CD4-positive, alpha-beta T cell treated with Interleukin-4 for 4 hours (primary cell): ENCODE results near the gene SP100.
"Not testable (repeated sequence)": the region's sequence is repeated elsewhere in the genome, so short reads cannot be mapped to it uniquely, and the experiment has no call there.

ENCODE experiments used
- DNase-seq: peaks from one replicate; pipeline ENCODE4 v3.0.0-alpha.2; 2020

Gene SP100

GRCh38 chr2:230471074-230471473 lies 55.1 kb downstream of the SP100 start:
- DNase-seq: no peak

GRCh38 chr2:230472621-230473018 lies 56.6 kb downstream of the SP100 start:
- peak; percentile 37 for DNase-seq

DNA sequence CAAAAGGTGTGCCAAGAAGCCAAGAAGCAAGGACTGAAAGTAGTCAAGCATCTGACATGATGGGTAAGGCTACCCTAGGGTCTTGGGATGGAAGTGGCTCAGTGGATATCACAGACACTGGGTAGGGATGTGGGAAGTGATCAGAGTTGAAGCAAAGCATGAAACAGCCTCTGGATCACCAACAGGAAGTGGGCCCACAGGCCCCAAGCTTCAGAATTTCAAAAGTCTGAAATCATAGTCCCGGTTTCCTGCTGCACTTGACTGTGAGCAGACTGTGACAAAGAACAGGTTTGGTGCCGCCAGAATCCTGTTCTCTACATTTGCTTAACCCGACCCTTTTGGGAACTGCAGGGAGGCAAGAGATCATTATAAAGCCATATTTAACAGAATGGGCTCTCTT lies 57.4 kb downstream of the SP100 start:
- peak; percentile 7 for DNase-seq

DNA sequence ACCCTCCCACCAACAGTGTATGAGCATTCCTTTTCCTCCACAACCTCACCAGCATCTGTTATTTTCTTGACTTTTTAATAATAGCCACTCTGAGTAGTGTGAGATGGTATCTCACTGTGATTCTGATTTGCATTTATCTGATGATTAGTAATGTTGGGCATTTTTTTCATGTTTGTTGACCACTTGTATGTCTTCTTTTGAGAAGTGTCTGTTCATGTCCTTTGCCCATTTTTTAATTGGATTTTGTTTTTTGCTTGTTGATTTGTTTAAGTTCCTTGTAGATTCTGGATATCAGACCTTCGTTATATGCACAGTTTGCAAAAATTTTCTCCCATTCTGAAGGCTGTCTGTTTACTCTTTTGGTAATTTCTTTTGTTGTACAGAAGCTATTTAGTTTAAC lies 59.1 kb downstream of the SP100 start:
- no peak for DNase-seq

DNA sequence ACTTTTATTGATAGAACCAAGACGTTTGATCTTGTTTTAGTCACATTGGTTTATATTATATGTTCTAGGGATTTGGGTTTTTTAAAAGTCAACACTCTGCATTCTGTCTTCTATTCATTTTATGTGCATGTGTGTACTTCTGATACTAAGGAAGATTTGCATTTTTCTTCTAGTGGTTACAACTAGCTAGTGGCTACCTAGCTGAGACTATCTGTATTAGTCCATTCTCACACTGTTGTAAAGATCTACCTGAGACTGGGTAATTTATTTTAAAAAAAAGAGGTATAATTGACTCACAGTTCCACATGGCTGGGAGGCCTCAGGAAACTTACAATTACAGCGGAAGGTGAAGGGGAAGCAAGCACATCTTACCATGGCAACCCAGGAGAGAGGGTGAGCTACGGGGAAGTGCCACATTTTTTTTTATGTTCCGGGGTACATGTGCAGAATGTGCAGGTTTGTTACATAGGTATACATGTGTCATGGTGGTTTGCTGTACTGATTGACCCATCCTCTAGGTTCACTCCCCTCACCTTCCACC lies 69.9 kb downstream of the SP100 start:
- no peak for DNase-seq

- DNase-seq: not testable (repeated sequence)
These were observed 75.2 kb downstream of the SP100 start for GRCh38 chr2:230491219-230491618.

DNA sequence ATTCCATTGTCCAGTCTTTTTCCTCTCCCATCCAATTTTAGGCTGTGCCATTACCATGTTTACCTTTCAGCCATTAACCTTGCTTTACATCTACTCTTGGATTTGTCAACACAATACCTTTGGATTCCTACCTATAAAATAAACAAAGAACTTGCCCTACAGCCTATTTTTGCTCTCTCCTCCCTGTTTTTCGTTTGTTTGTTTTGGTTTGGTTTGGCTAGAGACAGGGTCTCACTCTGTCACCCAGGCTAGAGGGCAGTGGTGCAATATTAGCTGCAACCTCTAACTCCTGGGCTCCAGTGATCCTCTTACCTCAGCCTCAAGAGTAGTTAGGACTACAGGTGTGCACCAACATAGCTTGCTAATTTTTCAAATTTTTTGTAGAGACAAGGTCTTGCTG lies 76.1 kb downstream of the SP100 start:
- no peak for DNase-seq

GRCh38 chr2:230494980-230495379 lies 79.0 kb downstream of the SP100 start:
- no peak for DNase-seq

- peak; percentile 19 for DNase-seq
These were observed 80.9 kb downstream of the SP100 start for GRCh38 chr2:230496891-230497290.

- no peak for DNase-seq
These were observed 82.6 kb downstream of the SP100 start for GRCh38 chr2:230498506-230499107.

DNA sequence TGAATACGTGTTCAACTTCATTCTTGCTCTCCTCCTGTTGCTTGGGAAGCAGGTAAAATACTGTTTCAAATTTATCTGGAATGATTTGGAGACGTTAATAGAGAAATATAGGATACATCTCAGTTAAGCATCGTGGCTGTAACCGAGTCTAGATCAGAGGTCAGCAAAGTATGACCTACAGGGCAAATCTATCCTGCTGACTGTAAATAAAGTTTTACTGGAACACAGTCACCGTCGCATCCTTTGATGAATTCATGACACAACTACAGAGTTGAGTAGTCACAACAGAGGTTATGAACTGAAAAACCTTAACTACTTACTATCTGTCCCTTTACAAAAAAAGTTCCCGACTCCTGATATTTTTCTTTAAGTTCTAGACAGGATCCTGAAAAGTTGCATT lies 86.6 kb downstream of the SP100 start:
- DNase-seq: no peak

DNA sequence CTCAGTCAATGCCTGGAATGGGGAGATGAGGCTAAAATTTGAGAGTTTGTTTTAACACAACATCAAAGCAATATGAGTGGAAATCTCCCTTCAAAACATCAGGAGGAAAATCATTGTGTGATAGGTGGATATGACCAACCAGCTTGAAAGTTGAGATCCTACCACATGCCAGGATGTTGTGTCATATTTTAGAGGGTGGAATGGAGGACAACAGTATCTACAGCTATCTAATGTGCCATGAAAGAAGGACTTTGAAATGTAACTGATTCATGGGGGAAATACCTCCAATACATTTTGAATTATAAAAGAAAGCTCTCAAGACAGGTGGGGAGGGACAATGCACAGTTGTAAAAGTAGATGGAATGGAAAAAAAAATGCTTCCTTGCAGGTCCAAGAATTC lies 87.8 kb downstream of the SP100 start:
- DNase-seq: no peak

DNA sequence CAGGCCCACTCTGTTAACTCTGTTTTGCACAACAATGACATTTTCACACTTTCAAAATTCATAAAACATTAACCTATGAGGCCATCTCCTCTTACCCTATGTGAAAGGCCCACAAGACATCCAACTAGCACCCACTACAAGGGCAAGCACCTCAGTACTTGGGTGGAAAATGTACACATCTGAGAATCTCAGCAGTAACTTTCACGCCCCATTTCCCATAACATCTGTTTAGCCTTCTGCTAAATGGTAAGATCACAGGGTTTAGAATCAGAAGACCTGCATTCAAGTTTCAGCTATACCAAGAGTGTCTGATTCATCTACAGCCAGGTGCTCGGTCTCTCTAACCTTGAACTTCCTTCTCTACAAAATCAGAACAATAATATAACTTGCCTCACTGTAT lies 89.2 kb downstream of the SP100 start:
- no peak for DNase-seq

- DNase-seq: no peak
These were observed 97.2 kb downstream of the SP100 start for GRCh38 chr2:230512955-230513748.

- DNase-seq: no peak
These were observed 104.3 kb downstream of the SP100 start for GRCh38 chr2:230520061-230520874.

DNA sequence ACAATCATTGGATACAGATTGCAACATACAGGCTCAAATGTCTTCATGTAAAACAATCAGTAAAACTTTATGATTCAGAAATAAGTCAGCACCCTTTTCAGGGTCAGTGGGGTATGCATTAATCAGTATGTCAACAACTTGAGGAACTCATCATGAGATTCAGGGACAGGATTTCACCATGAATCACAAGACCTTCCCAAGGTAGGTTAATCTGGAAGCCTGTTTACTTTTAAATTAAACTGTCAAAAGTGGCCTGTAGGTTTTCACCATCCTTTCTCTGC lies 104.8 kb downstream of the SP100 start:
- DNase-seq: no peak

- no peak for DNase-seq
These were observed 105.4 kb downstream of the SP100 start for GRCh38 chr2:230521386-230521785.

GRCh38 chr2:230525682-230526081 lies 109.7 kb downstream of the SP100 start:
- DNase-seq: no peak

DNA sequence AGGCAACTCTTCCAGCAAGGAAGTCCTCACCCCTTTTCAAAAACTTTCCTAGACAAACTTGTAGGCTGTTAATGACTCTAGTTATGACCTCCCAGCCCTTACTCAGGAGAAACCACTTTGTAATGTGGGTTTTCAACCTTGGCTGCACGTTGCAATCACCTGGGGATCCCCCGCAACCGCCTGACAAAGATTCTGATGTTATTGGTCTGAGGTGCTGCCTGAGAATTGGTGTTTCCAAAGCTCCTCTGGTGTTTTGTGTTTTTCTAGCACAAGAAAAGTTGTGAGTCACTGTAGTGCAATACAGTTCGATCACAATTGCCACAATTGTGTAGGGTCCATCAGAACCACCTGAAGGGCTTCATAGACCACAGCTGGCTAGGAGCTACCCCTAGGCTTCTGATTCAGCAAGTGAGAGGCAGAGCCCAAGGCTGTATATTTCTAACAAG lies 121.6 kb downstream of the SP100 start:
- no peak for DNase-seq

DNA sequence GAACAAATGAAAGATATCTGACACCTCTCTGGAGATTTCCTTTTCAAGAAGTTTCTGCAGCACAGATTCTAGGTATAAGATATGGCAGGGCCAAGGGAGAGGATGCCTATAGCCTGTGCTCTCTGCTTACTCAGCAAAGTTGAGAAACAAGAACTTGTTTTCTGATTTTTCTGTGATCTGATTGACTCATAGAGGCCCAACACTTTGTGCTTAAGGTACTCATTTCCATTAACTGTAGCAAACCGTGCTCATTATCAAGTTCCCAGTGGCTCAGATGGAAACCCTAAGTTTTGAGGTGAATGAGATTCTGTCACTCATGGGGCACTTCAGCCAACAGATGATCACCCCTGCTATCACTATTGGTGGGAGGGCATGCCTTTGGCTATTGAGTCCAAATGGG lies 124.3 kb downstream of the SP100 start:
- DNase-seq: no peak

DNA sequence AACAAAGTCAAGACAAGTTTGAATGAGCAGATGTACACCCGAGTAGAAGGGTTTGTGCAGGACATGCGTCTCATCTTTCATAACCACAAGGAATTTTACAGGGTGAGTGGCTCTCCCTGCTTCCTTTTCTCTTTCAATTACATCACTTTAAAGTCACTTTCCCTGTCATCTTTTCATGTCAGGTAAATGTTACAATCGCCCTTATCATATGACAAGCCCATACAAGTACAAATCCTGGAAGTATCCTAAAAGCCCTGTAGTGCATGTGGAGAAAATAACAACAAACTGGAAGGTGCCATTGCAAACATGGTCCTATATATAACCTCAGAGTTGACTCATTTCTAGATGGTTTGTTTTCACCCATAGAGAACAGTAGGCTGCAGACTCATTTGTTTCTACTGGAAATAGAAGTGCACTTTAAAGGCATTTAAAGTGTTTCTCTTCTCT lies 126.0 kb downstream of the SP100 start:
- DNase-seq: no peak

GRCh38 chr2:230542751-230543150 lies 126.8 kb downstream of the SP100 start:
- DNase-seq: no peak

DNA sequence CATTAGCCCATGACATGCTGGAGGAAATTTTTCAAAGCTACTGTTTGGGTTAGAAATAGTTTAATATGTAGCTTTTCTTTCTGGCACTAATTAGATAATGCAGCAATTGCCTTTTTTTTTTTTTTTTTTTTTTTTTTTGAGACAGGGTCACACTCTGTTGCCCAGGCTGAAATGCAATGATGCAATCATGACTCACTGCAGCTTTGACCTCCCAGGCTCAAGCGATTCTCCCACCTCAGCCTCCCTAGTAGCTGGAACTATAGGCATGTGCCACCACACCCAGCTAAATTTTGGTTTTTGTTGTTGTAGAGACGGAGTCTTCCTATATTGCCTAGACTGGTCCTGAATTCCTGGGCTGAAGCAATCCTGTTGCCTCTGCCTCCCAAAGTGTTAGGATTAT lies 136.2 kb downstream of the SP100 start:
- DNase-seq: no peak

GRCh38 chr2:230557065-230557464 lies 141.1 kb downstream of the SP100 start:
- DNase-seq: no peak
